ENCODE data around the gene PSMD6. TPM values are rescaled to one million over a fixed set of nuclear protein-coding genes. Genes with fewer than 3 reads are reported as not detected.

PSMD6 gene
- total and polyA plus RNA-seq, 9 of the 15 experiments (the other 6 are each of a cell fraction or from before 2014, with no cell fraction given) = 78.2 to 133 (median 113) TPM

DNA sequence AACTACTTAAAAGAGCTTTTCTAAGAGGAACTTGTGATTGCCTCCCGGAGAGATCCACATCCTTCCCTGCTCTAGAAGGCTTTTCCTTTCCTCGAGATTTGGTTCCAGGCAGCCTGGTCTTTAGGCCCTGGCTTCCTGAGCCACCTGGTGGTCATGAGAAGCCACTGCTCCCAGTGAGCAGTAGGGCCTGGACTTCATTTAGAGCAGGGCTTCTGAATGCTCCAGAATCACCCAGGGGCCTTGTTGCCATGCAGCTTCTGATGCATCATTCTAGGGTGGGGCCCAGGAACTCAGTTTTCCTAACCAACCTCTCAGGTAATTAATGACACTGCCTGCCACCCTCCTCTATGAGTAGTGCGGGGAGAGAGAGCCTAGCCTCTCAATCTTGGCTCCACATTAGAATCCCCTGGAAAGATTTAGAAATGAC, 29.6 kb downstream of the PSMD6 start (continued):
- TF ChIP-seq, protein P1, sequence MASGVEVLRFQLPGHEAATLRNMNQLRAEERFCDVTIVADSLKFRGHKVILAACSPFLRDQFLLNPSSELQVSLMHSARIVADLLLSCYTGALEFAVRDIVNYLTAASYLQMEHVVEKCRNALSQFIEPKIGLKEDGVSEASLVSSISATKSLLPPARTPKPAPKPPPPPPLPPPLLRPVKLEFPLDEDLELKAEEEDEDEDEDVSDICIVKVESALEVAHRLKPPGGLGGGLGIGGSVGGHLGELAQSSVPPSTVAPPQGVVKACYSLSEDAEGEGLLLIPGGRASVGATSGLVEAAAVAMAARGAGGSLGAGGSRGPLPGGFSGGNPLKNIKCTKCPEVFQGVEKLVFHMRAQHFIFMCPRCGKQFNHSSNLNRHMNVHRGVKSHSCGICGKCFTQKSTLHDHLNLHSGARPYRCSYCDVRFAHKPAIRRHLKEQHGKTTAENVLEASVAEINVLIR (CRISPR knock-in tag; IDR thresholded peaks at IDR 0.05) = no peak
- TF ChIP-seq ZNF347 (CRISPR knock-in tag; IDR thresholded peaks at IDR 0.05; ENCODE audit: low read depth) = no peak

DNA sequence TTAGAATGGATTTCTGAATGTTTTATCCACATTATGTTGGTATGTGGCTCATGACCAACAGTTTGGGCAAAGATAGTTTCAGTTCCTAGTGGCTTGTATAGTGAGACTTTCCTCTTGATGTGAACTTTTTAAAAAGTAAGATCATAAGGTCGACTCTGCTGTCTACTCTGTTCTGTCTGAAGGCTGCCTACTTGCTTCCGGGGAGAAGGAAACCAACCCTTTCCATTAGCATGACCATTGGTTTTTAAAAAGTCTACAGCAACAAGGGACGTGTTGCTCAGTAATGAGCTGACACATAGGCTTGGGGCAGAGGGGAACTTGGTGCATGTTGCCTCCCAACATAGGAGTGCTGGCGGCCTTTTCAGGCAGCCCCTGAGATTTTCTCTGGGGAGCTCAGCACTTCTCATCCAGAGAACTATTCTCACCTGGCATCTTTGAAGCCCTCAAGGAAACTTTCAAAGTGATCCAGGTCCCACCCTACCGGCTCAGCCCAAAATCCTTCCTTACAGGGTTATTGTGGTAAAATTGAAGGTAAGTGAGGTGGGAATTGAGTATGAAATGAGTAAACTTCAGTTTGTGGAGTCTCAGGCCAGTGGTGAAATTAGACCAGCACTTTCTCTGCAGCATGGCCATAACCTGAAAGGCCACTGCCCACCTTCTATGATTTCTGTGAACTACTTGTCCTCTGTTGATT, 30.6 kb downstream of the PSMD6 start:
- BruUV-seq (replicated peaks) = no TSS peak

More for the DNA sequence above, 30.6 kb downstream of the PSMD6 start:
- Histone ChIP-seq H2AFZ (ENCODE audit: low read depth, low read length) (no peak overlapping the region), H3K9me3 (replicated peaks; ENCODE audit: control insufficient read depth, insufficient read depth, low read depth, low read length) (no peaks in the 10 kb centered on the region), H3K4me1 (replicated peaks in 1 of 2; ENCODE audit: control insufficient read depth in 2 of 2, insufficient read depth in 2 of 2, low read length in 2 of 2) (no peaks in the 10 kb centered on the region), H3K9ac (ENCODE audit: insufficient read depth in 1 of 2, low read depth in 2 of 2, low read length in 2 of 2) (no peak overlapping the region), H3K4me2 (ENCODE audit: insufficient read depth, low read length) (no peak overlapping the region), H3K4me3 (no peak overlapping the region), H3K9me1 (ENCODE audit: control insufficient read depth, insufficient read depth, low read length) (no peaks in the 10 kb centered on the region), H3K36me3 (ENCODE audit: control insufficient read depth, insufficient read depth, low read length) (peaks cover 88% of the 10 kb centered on the region; the same call in 2 of the 3 replicates), H3K79me2 (ENCODE audit: control insufficient read depth, insufficient read depth, low read length) (no peaks in the 10 kb centered on the region), H3K27ac (ENCODE audit: extremely low read depth, low read depth, low read length) (no peak overlapping the region), H3K27me3 (ENCODE audit: control insufficient read depth in 2 of 2, insufficient read depth in 2 of 2, low read length in 2 of 2) (no peaks in the 10 kb centered on the region), H4K20me1 (replicated peaks; ENCODE audit: control insufficient read depth, insufficient read depth, low read length) (no peaks in the 10 kb centered on the region)
- WGBS (ENCODE audit: insufficient coverage, low coverage, missing lambda C conversion rate) = 79% methylated on average over 3 of the region's 5 CpGs
- in situ Hi-C loops (cut with MboI) = no loop called here
- ATAC-seq (no peak), FAIRE-seq (no peak), DNase-seq (ENCODE audit: extremely low read depth in 1 of 4, low spot score in 3 of 4) (no peak)
- CTCF ChIA-PET (ENCODE audit: low intra/inter-chr PET ratio) = interaction anchor here (0.8 to 1.6 kb wide), 4 partner anchors 31 to 643 kb away, joined by 3 to 4 read pairs (median 4); partner anchors contain the start of gene SCAANT1
- POLR2A ChIA-PET = no interaction called here
- intact Hi-C loops (cut with micrococcal nuclease) = loop anchor here (2.0 kb wide), 1 partner anchor 30 kb away; no protein-coding TSS in a partner anchor
- no peak for TF ChIP-seq NFXL1 (CRISPR knock-in tag; IDR thresholded peaks at IDR 0.05)
- TF ChIP-seq, protein P2, sequence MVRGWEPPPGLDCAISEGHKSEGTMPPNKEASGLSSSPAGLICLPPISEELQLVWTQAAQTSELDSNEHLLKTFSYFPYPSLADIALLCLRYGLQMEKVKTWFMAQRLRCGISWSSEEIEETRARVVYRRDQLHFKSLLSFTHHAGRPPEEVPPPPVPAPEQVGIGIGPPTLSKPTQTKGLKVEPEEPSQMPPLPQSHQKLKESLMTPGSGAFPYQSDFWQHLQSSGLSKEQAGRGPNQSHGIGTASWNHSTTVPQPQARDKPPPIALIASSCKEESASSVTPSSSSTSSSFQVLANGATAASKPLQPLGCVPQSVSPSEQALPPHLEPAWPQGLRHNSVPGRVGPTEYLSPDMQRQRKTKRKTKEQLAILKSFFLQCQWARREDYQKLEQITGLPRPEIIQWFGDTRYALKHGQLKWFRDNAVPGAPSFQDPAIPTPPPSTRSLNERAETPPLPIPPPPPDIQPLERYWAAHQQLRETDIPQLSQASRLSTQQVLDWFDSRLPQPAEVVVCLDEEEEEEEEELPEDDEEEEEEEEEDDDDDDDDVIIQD (CRISPR knock-in tag; IDR thresholded peaks at IDR 0.05) = no peak
- TF ChIP-seq, protein P3, sequence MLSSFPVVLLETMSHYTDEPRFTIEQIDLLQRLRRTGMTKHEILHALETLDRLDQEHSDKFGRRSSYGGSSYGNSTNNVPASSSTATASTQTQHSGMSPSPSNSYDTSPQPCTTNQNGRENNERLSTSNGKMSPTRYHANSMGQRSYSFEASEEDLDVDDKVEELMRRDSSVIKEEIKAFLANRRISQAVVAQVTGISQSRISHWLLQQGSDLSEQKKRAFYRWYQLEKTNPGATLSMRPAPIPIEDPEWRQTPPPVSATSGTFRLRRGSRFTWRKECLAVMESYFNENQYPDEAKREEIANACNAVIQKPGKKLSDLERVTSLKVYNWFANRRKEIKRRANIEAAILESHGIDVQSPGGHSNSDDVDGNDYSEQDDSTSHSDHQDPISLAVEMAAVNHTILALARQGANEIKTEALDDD (IDR thresholded peaks at IDR 0.05) = no peak
- TF ChIP-seq KLF13 (tag; IDR thresholded peaks at IDR 0.05; ENCODE audit: borderline replicate concordance, low read depth) = no peak
- TF ChIP-seq, protein P4, sequence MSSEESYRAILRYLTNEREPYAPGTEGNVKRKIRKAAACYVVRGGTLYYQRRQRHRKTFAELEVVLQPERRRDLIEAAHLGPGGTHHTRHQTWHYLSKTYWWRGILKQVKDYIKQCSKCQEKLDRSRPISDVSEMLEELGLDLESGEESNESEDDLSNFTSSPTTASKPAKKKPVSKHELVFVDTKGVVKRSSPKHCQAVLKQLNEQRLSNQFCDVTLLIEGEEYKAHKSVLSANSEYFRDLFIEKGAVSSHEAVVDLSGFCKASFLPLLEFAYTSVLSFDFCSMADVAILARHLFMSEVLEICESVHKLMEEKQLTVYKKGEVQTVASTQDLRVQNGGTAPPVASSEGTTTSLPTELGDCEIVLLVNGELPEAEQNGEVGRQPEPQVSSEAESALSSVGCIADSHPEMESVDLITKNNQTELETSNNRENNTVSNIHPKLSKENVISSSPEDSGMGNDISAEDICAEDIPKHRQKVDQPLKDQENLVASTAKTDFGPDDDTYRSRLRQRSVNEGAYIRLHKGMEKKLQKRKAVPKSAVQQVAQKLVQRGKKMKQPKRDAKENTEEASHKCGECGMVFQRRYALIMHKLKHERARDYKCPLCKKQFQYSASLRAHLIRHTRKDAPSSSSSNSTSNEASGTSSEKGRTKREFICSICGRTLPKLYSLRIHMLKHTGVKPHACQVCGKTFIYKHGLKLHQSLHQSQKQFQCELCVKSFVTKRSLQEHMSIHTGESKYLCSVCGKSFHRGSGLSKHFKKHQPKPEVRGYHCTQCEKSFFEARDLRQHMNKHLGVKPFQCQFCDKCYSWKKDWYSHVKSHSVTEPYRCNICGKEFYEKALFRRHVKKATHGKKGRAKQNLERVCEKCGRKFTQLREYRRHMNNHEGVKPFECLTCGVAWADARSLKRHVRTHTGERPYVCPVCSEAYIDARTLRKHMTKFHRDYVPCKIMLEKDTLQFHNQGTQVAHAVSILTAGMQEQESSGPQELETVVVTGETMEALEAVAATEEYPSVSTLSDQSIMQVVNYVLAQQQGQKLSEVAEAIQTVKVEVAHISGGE (CRISPR knock-in tag; IDR thresholded peaks at IDR 0.05) = peak in 1 of 3 experiments; percentile 59; a peak in 1 of 6 replicates

All from K562 (cell line).